ENCODE results near the gene EFNA5.

DNA sequence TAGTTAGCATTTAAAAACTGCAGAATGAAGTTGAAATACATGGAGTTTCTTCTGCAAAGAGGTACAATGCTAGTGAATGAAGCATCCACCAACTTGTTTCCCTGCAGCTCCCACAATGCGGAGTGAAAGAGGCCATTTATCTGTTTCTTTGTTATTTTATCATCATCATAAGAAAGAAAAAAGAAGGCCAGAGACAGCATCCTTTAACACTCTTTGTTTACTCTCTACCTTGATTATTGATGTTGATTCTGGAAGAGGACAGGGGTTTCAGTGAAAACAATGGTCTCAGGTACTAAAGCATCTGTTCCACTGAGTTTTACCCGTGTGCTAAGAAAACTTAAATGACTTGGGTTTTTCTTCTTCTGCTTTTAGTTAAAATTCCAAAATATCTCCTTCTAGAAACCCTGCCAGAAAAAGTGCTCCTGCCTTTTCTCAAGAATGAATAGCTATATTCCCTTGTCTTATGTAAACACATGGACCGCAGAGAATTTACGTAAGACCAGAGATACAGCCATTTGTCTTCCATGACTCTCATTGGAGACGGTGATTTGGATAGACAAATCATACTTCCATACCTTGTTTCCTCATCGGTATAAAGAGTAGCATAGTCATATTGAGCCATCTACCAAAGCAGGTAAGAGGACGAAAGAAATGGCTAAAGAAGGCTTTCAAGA is 81.1 kb downstream of the EFNA5 start:
- TF ChIP-seq, protein P1, sequence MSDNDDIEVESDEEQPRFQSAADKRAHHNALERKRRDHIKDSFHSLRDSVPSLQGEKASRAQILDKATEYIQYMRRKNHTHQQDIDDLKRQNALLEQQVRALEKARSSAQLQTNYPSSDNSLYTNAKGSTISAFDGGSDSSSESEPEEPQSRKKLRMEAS (IDR thresholded peaks at IDR 0.05) = no peak
- TF ChIP-seq CHD2 (IDR thresholded peaks at IDR 0.05; ENCODE audit: low read length) (no peak), POLR2A (IDR thresholded peaks at IDR 0.05; ENCODE audit: control extremely low read depth in 1 of 2, low read depth in 2 of 2, low read length in 2 of 2) (no peak), YY1 (IDR thresholded peaks at IDR 0.05; ENCODE audit: low read depth, low read length) (no peak), POLR2AphosphoS5 (IDR thresholded peaks at IDR 0.05; ENCODE audit: low read depth, low read length) (no peak)
- TF ChIP-seq, protein P2, sequence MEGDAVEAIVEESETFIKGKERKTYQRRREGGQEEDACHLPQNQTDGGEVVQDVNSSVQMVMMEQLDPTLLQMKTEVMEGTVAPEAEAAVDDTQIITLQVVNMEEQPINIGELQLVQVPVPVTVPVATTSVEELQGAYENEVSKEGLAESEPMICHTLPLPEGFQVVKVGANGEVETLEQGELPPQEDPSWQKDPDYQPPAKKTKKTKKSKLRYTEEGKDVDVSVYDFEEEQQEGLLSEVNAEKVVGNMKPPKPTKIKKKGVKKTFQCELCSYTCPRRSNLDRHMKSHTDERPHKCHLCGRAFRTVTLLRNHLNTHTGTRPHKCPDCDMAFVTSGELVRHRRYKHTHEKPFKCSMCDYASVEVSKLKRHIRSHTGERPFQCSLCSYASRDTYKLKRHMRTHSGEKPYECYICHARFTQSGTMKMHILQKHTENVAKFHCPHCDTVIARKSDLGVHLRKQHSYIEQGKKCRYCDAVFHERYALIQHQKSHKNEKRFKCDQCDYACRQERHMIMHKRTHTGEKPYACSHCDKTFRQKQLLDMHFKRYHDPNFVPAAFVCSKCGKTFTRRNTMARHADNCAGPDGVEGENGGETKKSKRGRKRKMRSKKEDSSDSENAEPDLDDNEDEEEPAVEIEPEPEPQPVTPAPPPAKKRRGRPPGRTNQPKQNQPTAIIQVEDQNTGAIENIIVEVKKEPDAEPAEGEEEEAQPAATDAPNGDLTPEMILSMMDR (IDR thresholded peaks at IDR 0.05; ENCODE audit: control extremely low read depth in 1 of 3, insufficient read depth in 1 of 3, low read depth in 1 of 3, low read length in 3 of 3) = no peak

All from H1 (cell line).